Measurements from ENCODE around the gene FAM167B.

- TF ChIP-seq BHLHE40 (IDR thresholded peaks at IDR 0.05; ENCODE audit: borderline replicate concordance) (no peak), ELF4 (IDR thresholded peaks at IDR 0.05) (no peak), HDGF (IDR thresholded peaks at IDR 0.05; ENCODE audit: borderline replicate concordance) (no peak), L3MBTL2 (conservative IDR thresholded peaks at IDR 0.05) (no peak), SP1 (IDR thresholded peaks at IDR 0.05) (no peak), FOXM1 (IDR thresholded peaks at IDR 0.05; ENCODE audit: borderline replicate concordance) (no peak), FOXA1 (IDR thresholded peaks at IDR 0.05) (no peak), SUZ12 (IDR thresholded peaks at IDR 0.05) (no peak), FOXK2 (IDR thresholded peaks at IDR 0.05) (no peak), TARDBP (IDR thresholded peaks at IDR 0.05) (no peak), CTBP1 (IDR thresholded peaks at IDR 0.05; ENCODE audit: borderline replicate concordance) (no peak)
Observed at GRCh38 chr1:32198237-32199042, 48.6 kb upstream of the FAM167B start.
